ENCODE measurements around the gene PAWR.

- TF ChIP-seq, protein P1, sequence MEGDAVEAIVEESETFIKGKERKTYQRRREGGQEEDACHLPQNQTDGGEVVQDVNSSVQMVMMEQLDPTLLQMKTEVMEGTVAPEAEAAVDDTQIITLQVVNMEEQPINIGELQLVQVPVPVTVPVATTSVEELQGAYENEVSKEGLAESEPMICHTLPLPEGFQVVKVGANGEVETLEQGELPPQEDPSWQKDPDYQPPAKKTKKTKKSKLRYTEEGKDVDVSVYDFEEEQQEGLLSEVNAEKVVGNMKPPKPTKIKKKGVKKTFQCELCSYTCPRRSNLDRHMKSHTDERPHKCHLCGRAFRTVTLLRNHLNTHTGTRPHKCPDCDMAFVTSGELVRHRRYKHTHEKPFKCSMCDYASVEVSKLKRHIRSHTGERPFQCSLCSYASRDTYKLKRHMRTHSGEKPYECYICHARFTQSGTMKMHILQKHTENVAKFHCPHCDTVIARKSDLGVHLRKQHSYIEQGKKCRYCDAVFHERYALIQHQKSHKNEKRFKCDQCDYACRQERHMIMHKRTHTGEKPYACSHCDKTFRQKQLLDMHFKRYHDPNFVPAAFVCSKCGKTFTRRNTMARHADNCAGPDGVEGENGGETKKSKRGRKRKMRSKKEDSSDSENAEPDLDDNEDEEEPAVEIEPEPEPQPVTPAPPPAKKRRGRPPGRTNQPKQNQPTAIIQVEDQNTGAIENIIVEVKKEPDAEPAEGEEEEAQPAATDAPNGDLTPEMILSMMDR (IDR thresholded peaks at IDR 0.05) = no peak
- no peak for TF ChIP-seq POLR2AphosphoS5 (IDR thresholded peaks at IDR 0.05)
- no peak for TF ChIP-seq POLR2A (IDR thresholded peaks at IDR 0.05)
These were observed 70.7 kb downstream of the PAWR start for GRCh38 chr12:79619872-79620562.
